Spleen (tissue), 11 donors: ENCODE results near the gene BHLHE40. TPM values are rescaled to one million over a fixed set of nuclear protein-coding genes. Genes with fewer than 3 reads are reported as not detected.

Experiments
- DNase-seq: peaks from one replicate; pipeline ENCODE4 v3.0.0-alpha.2; 2020
- H3K27ac ChIP-seq, 8 donors: fragments of 200-600 bp; sonication (generic) in 7 of 8; 1 replicate in 4 of 8; 2 replicates in 4 of 8; pipeline versions ENCODE4 v1.5.0 to v1.8.0; 2016 to 2021; ENCODE audit warnings: inconsistent platforms in 4 of 8, mild to moderate bottlenecking in 4 of 8, moderate library complexity in 1 of 8
- H3K27me3 ChIP-seq, 7 donors: fragments of 200-600 bp; sonication (generic) in 6 of 7; replicated peaks in 1 of 7; 1 replicate in 4 of 7; 2 replicates in 3 of 7; pipeline versions ENCODE4 v1.5.0 to v1.8.0; 2016 to 2021; ENCODE audit warnings: inconsistent platforms in 3 of 7, mild to moderate bottlenecking in 1 of 7
- H3K36me3 ChIP-seq, 6 donors: fragments of 200-600 bp; sonication (generic) in 5 of 6; 1 replicate in 4 of 6; 2 replicates in 2 of 6; pipeline versions ENCODE4 v1.5.0 to v1.8.0; 2016 to 2021; ENCODE audit warnings: inconsistent platforms in 2 of 6
- H3K4me1 ChIP-seq, 6 donors: fragments of 200-600 bp; sonication (generic) in 5 of 6; 1 replicate in 3 of 6; 2 replicates in 3 of 6; pipeline versions ENCODE4 v1.5.0 to v1.8.0; 2016 to 2021; ENCODE audit warnings: inconsistent platforms in 3 of 6
- H3K4me3 ChIP-seq, 8 donors: fragments of 200-600 bp; sonication (generic) in 7 of 8; 1 replicate in 4 of 8; 2 replicates in 4 of 8; pipeline versions ENCODE4 v1.5.0 to v1.8.0; 2016 to 2021; ENCODE audit warnings: inconsistent platforms in 4 of 8, mild to moderate bottlenecking in 4 of 8, moderate library complexity in 2 of 8
- H3K9me3 ChIP-seq, 8 donors: fragments of 200-600 bp; sonication (generic) in 7 of 8; 1 replicate in 4 of 8; 2 replicates in 4 of 8; pipeline versions ENCODE4 v1.5.0 to v1.8.0; 2016 to 2021; ENCODE audit warnings: inconsistent platforms in 4 of 8
- CTCF ChIP-seq, 11 experiments: fragments of 200-600 bp in 7 of 11; fragments of 450-650 bp in 4 of 11; sonication (generic) in 4 of 11; IDR thresholded peaks in 8 of 11; conservative IDR thresholded peaks in 3 of 11; 1 replicate in 7 of 11; 2 replicates in 4 of 11; pipeline versions ENCODE4 v1.4.0 to v1.8.0; 2016 to 2021; ENCODE audit warnings: antibody characterized with exemption in 11 of 11, inconsistent platforms in 4 of 11, mild to moderate bottlenecking in 1 of 11
- POLR2A ChIP-seq, 3 donors: fragments of 450-650 bp; IDR thresholded peaks; one replicate each; pipeline ENCODE4 v1.5.1; 2017; ENCODE audit warnings: antibody characterized with exemption in 3 of 3, mild to moderate bottlenecking in 1 of 3
- POLR2AphosphoS5 ChIP-seq, 3 donors: sonication (generic); formaldehyde crosslinking; IDR thresholded peaks; one replicate each; pipeline ENCODE4 v1.5.1; 2017; ENCODE audit warnings: antibody characterized with exemption in 3 of 3
- WGBS, 5 donors: extraction: QIAGEN DNeasy Blood & Tissue Kit in 3 of 5; methylation state at CpG; one replicate each; pipeline versions ENCODE4 v1.1.5 to v1.1.7; 2013 to 2018; 5-methylcytosine and 5-hydroxymethylcytosine counted together
- intact Hi-C: fragments of 100-400 bp; cut with DNase I; formaldehyde crosslinking; loops from one replicate; pipeline ENCODE4 v1.15.0; 2023; ENCODE audit warnings: low total_unique reads
- polyA plus RNA-seq, 3 donors: library from polyadenylated mRNA; stranded (reverse); fragments of 200-250 nt; gene quantifications; one replicate each; pipeline ENCODE4 v1.2.1, GENCODE V29; 2013
- total RNA-seq, 7 donors: library from RNA; depleted of rRNA in 3 of 7; stranded (reverse); fragments of >200 nt in 3 of 7; fragmentation: NEBNext Ultra II Directional in 4 of 7; extraction: Animal tissue kit (Norgen Biotek cat#: 25700) in 4 of 7; gene quantifications; one replicate each; pipeline versions ENCODE4 v1.1.0 to v1.2.1, GENCODE V29; 2016 to 2021
- donor health status: healthy with polysubstance abuse.
- donor health status: DM: no; HTN: no; CAD: no; lungs with moderate emphysema.
- donor health status: DM: no; HTN: no; CAD: no.
- donor health status: Bipolar disorder and iron deficiency.
- donor health status: healthy.
- donor health status: DM: no; HTN: no; CAD: no.
- donor health status: DM: yes; HTN: yes; CAD: no.

The BHLHE40 gene
- total and polyA plus RNA-seq, 10 donors = 11.8 to 108 (median 30.0) TPM

- H3K27ac ChIP-seq = peak overlapping the region; percentile 94 to 99 (median 98)
- no peaks in the 10 kb centered on the region for H3K27me3 ChIP-seq
- intact Hi-C loops = no loop called here
- peaks cover 35 to 77% (median 62%) of the 10 kb centered on the region in 6 donors for H3K4me1 ChIP-seq
- WGBS, 5 donors = 0 to 1% (median 0%) methylated on average over 15 to 31 of the region's 31 CpGs
- H3K36me3 ChIP-seq = peaks cover 0 to 29% (median 12%) of the 10 kb centered on the region in 6 donors
- H3K9me3 ChIP-seq = no peaks in the 10 kb centered on the region
- peak; percentile 98 for DNase-seq
- no peak for TF ChIP-seq CTCF (IDR thresholded peaks at IDR 0.05 in 8 of 11, conservative IDR thresholded peaks at IDR 0.05 in 3 of 11)
- no peak for TF ChIP-seq POLR2AphosphoS5 (IDR thresholded peaks at IDR 0.05)
- TF ChIP-seq POLR2A (IDR thresholded peaks at IDR 0.05) = no peak
- H3K4me3 ChIP-seq = peak overlapping the region; percentile 88 to 99 (median 96)
These were observed 240 bp upstream of the BHLHE40 start for GRCh38 chr3:4978966-4979427.

- H3K27me3 ChIP-seq = no peaks in the 10 kb centered on the region
- WGBS, 5 donors = 11 to 20% (median 13%) methylated on average over 19 to 32 of the region's 32 CpGs
- peaks cover 0 to 35% (median 12%) of the 10 kb centered on the region in 6 donors for H3K36me3 ChIP-seq
- no peaks in the 10 kb centered on the region for H3K9me3 ChIP-seq
- H3K27ac ChIP-seq = peak overlapping the region; percentile 94 to 99 (median 98)
- peak overlapping the region; percentile 88 to 99 (median 96) for H3K4me3 ChIP-seq
- DNase-seq = peak; percentile 97
- TF ChIP-seq POLR2AphosphoS5 (IDR thresholded peaks at IDR 0.05) (peak; percentile 86 to 93 (median 91)), POLR2A (IDR thresholded peaks at IDR 0.05) (no peak), CTCF (IDR thresholded peaks at IDR 0.05 in 8 of 11, conservative IDR thresholded peaks at IDR 0.05 in 3 of 11) (peak; percentile 96 to 98 (median 97))
- peaks cover 46 to 92% (median 78%) of the 10 kb centered on the region in 6 donors for H3K4me1 ChIP-seq
- intact Hi-C loops = loop anchor here (5.0 to 10.0 kb wide), 2 partner anchors 153 to 266 kb away; no protein-coding TSS in a partner anchor
These were observed 1.3 kb downstream of the BHLHE40 start for GRCh38 chr3:4980229-4981203.

- TF ChIP-seq POLR2AphosphoS5 (IDR thresholded peaks at IDR 0.05) = no peak
- no peak for TF ChIP-seq POLR2A (IDR thresholded peaks at IDR 0.05)
- TF ChIP-seq CTCF (IDR thresholded peaks at IDR 0.05 in 8 of 11, conservative IDR thresholded peaks at IDR 0.05 in 3 of 11) = no peak
- peak overlapping the region; percentile 37 to 99 (median 98) for H3K27ac ChIP-seq
- no peaks in the 10 kb centered on the region for H3K27me3 ChIP-seq
- WGBS, 5 donors = 24 to 57% (median 27%) methylated on average over 3 of the region's 3 CpGs
- intact Hi-C loops = loop anchor here (5.0 to 10.0 kb wide), 2 partner anchors 154 to 266 kb away; no protein-coding TSS in a partner anchor
- peaks cover 0 to 35% (median 12%) of the 10 kb centered on the region in 6 donors for H3K36me3 ChIP-seq
- H3K9me3 ChIP-seq = no peaks in the 10 kb centered on the region
- peak overlapping the region; percentile 34 to 99 (median 96) for H3K4me3 ChIP-seq
- no peak for DNase-seq
- peaks cover 49 to 93% (median 81%) of the 10 kb centered on the region in 6 donors for H3K4me1 ChIP-seq
These were observed 2.0 kb downstream of the BHLHE40 start for GRCh38 chr3:4981294-4981664.
